ENCODE data around the gene BCL6B.
A peak's percentile ranks its signal among the peaks of the same experiment; 100 is the strongest.

BCL6B gene

GRCh38 chr17:7017827-7018200, 5.0 kb upstream of the BCL6B start:
- no peak for ATAC-seq (ENCODE audit: insufficient read depth, low read depth)
- Histone ChIP-seq H3K9ac (ENCODE audit: low read depth, low read length) (no peak overlapping the region; the same call in 1 of the 2 replicates), H3K4me1 (ENCODE audit: insufficient read depth, low read length) (peaks cover 58% of the 10 kb centered on the region), H4K20me1 (ENCODE audit: insufficient read depth, low read length) (0 out of 2 replicates have a peak, but pooled peaks cover 2% of the 10 kb centered on the region), H2AFZ (ENCODE audit: low read depth, low read length) (no peak overlapping the region), H3K79me2 (ENCODE audit: insufficient read depth, low read length) (peaks cover 25% of the 10 kb centered on the region), H3K36me3 (ENCODE audit: insufficient read depth, low read length) (peaks cover 24% of the 10 kb centered on the region), H3K4me3 (ENCODE audit: low read depth in 1 of 2, low read length in 2 of 2) (no peak overlapping the region), H3K9me3 (ENCODE audit: insufficient read depth, low read length, severe bottlenecking) (no peaks in the 10 kb centered on the region), H3K27me3 (ENCODE audit: insufficient read depth, low read length, poor library complexity) (no peaks in the 10 kb centered on the region), H3K27ac (ENCODE audit: low read length) (no peak overlapping the region; the same call in 1 of the 2 replicates), H3K4me2 (ENCODE audit: insufficient read depth, low read length) (no peak overlapping the region)
- peak; percentile 43 for DNase-seq
- TF ChIP-seq CTCF (IDR thresholded peaks at IDR 0.05; ENCODE audit: borderline replicate concordance, extremely low read depth, low read length, poor library complexity, severe bottlenecking) = no peak
- no peak for TF ChIP-seq EZH2 (IDR thresholded peaks at IDR 0.05; ENCODE audit: borderline replicate concordance, low read depth, low read length, severe bottlenecking)

- Histone ChIP-seq H3K27ac (ENCODE audit: low read length) (no peak overlapping the region; the same call in 1 of the 2 replicates), H3K4me3 (ENCODE audit: low read depth in 1 of 2, low read length in 2 of 2) (no peak overlapping the region), H3K4me2 (ENCODE audit: insufficient read depth, low read length) (no peak overlapping the region), H3K79me2 (ENCODE audit: insufficient read depth, low read length) (peaks cover 19% of the 10 kb centered on the region), H2AFZ (ENCODE audit: low read depth, low read length) (no peak overlapping the region), H4K20me1 (ENCODE audit: insufficient read depth, low read length) (no peaks in the 10 kb centered on the region), H3K27me3 (ENCODE audit: insufficient read depth, low read length, poor library complexity) (no peaks in the 10 kb centered on the region), H3K4me1 (ENCODE audit: insufficient read depth, low read length) (peaks cover 53% of the 10 kb centered on the region), H3K9ac (ENCODE audit: low read depth, low read length) (no peak overlapping the region), H3K36me3 (ENCODE audit: insufficient read depth, low read length) (peaks cover 24% of the 10 kb centered on the region), H3K9me3 (ENCODE audit: insufficient read depth, low read length, severe bottlenecking) (no peaks in the 10 kb centered on the region)
- DNase-seq (no peak), ATAC-seq (ENCODE audit: insufficient read depth, low read depth) (no peak)
- TF ChIP-seq EZH2 (IDR thresholded peaks at IDR 0.05; ENCODE audit: borderline replicate concordance, low read depth, low read length, severe bottlenecking) (no peak), CTCF (IDR thresholded peaks at IDR 0.05; ENCODE audit: borderline replicate concordance, extremely low read depth, low read length, poor library complexity, severe bottlenecking) (no peak)
These were observed 4.4 kb upstream of the BCL6B start for GRCh38 chr17:7018331-7018964.

GRCh38 chr17:7019367-7019766, 3.5 kb upstream of the BCL6B start:
- Histone ChIP-seq H3K4me1 (ENCODE audit: insufficient read depth, low read length) (peaks cover 47% of the 10 kb centered on the region), H3K9me3 (ENCODE audit: insufficient read depth, low read length, severe bottlenecking) (no peaks in the 10 kb centered on the region), H3K4me3 (ENCODE audit: low read depth in 1 of 2, low read length in 2 of 2) (no peak overlapping the region), H2AFZ (ENCODE audit: low read depth, low read length) (no peak overlapping the region), H3K36me3 (ENCODE audit: insufficient read depth, low read length) (peaks cover 18% of the 10 kb centered on the region), H3K4me2 (ENCODE audit: insufficient read depth, low read length) (no peak overlapping the region), H3K27ac (ENCODE audit: low read length) (no peak overlapping the region), H4K20me1 (ENCODE audit: insufficient read depth, low read length) (no peaks in the 10 kb centered on the region), H3K9ac (ENCODE audit: low read depth, low read length) (no peak overlapping the region), H3K79me2 (ENCODE audit: insufficient read depth, low read length) (peaks cover 10% of the 10 kb centered on the region; the same call in 1 of the 2 replicates), H3K27me3 (ENCODE audit: insufficient read depth, low read length, poor library complexity) (no peaks in the 10 kb centered on the region)
- DNase-seq (no peak), ATAC-seq (ENCODE audit: insufficient read depth, low read depth) (no peak)
- TF ChIP-seq CTCF (IDR thresholded peaks at IDR 0.05; ENCODE audit: borderline replicate concordance, extremely low read depth, low read length, poor library complexity, severe bottlenecking) = no peak
- no peak for TF ChIP-seq EZH2 (IDR thresholded peaks at IDR 0.05; ENCODE audit: borderline replicate concordance, low read depth, low read length, severe bottlenecking)

Measured in DND-41 (cell line).